Gastrocnemius medialis (tissue), 4 donors: Measurements from ENCODE around the gene EHD4. TPM values are rescaled to one million over a fixed set of nuclear protein-coding genes. Genes with fewer than 3 reads are reported as not detected.

Experiments used
- ATAC-seq, 2 donors: fragments of 150-250 bp; one replicate each; pipeline ENCODE4 v1.9.1; 2016
- DNase-seq, 2 donors: peaks; one replicate each; pipeline ENCODE4 v3.0.0-alpha.2; 2019
- H3K27ac ChIP-seq, 4 donors: fragments of 200-600 bp; sonication (generic); 1 replicate in 1 of 4; 2 replicates in 3 of 4; pipeline ENCODE4 v1.5.1; 2016 to 2018; ENCODE audit warnings: mild to moderate bottlenecking in 2 of 4, moderate library complexity in 1 of 4
- H3K27me3 ChIP-seq, 3 donors: fragments of 200-600 bp; sonication (generic) in 2 of 3; 1 replicate in 1 of 3; 2 replicates in 2 of 3; pipeline versions ENCODE4 v1.5.1 to v1.6.0; 2016 to 2019; ENCODE audit warnings: mild to moderate bottlenecking in 1 of 3, moderate library complexity in 1 of 3
- H3K36me3 ChIP-seq, 2 donors: fragments of 200-600 bp; sonication (generic) in 1 of 2; one replicate each; pipeline ENCODE4 v1.5.1; 2017 to 2018
- H3K4me1 ChIP-seq, 2 donors: fragments of 200-600 bp; sonication (generic) in 1 of 2; one replicate each; pipeline ENCODE4 v1.5.1; 2016 to 2017; ENCODE audit warnings: mild to moderate bottlenecking in 2 of 2
- H3K4me3 ChIP-seq, 4 donors: fragments of 200-600 bp; sonication (generic) in 3 of 4; 1 replicate in 1 of 4; 2 replicates in 3 of 4; pipeline ENCODE4 v1.5.1; 2016 to 2019; ENCODE audit warnings: mild to moderate bottlenecking in 2 of 4
- H3K9me3 ChIP-seq, 3 donors: fragments of 200-600 bp; sonication (generic) in 2 of 3; 1 replicate in 1 of 3; 2 replicates in 2 of 3; pipeline ENCODE4 v1.5.1; 2016 to 2019
- POLR2A ChIP-seq, 2 donors: fragments of 450-650 bp; IDR thresholded peaks; one replicate each; pipeline ENCODE4 v1.6.1; 2017; ENCODE audit warnings: antibody characterized with exemption in 2 of 2, mild to moderate bottlenecking in 2 of 2, moderate library complexity in 2 of 2
- in situ Hi-C, 4 donors: fragments of 200-750 bp; cut with MboI; loops; one replicate each; pipeline versions ENCODE4 v1.15.0 to v1.8.0; 2017; ENCODE audit warnings: low sequenced_read_pairs in 4 of 4
- intact Hi-C: fragments of 100-400 bp; cut with DNase I; formaldehyde crosslinking; loops from one replicate; pipeline ENCODE4 v1.15.1; 2023; ENCODE audit warnings: low total_unique reads
- total RNA-seq, 4 donors: library from RNA; depleted of rRNA; stranded (reverse); fragments of >200 nt; gene quantifications; one replicate each; pipeline versions ENCODE4 v1.1.0 to v1.2.3, GENCODE V29; 2016
- TF ChIP-seq, protein P1 (sequence below), 5 experiments: fragments of 450-650 bp in 3 of 5; fragments of 200-600 bp in 2 of 5; sonication (generic) in 2 of 5; IDR thresholded peaks in 4 of 5; conservative IDR thresholded peaks in 1 of 5; 1 replicate in 4 of 5; 2 replicates in 1 of 5; pipeline ENCODE4 v1.5.1; 2016 to 2019; ENCODE audit warnings: antibody characterized with exemption in 5 of 5, mild to moderate bottlenecking in 3 of 5, moderate library complexity in 3 of 5

EHD4 gene
- total RNA-seq, 4 donors from 2014 or later: 3.8 to 7.1 (median 4.3) TPM

DNA sequence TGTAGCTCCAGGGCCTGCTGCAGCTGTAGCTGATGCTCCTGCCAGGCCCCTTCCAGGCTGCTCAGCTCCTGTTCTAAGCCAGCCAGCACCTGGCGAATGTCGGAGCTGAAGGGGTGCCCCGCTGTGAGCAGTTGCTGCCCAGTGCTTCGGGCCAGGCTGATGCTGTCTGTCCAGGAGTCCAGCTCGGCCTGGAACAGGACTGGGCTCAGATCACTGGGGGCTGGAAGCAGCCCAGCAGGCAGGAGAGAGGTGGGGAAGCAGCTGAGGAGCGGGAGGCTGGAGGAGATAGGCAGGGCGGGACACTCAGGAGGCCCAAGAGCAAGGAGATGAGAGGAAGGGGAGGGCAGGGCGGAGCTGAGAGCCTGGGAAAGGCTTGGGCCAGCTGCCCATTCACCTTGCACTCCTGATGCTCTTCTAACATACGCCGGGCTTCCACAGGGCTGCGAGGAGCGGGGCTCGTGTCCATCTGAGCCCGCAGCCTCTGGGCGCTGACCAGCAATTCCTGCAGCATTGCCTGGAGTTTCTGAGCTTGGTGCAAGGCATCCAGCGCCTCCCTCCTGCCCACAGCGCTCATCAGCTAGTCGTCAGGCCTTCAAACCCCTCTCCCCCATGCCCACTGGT, 110.5 kb downstream of the EHD4 start:
- intact Hi-C loops: no loop called here
- Histone ChIP-seq H3K4me3 (no peak overlapping the region), H3K4me1 (no peaks in the 10 kb centered on the region), H3K27ac (no peak overlapping the region), H3K9me3 (no peaks in the 10 kb centered on the region), H3K36me3 (no peaks in the 10 kb centered on the region), H3K27me3 (no peaks in the 10 kb centered on the region)
- in situ Hi-C loops: no loop called here
- TF ChIP-seq, protein P1, sequence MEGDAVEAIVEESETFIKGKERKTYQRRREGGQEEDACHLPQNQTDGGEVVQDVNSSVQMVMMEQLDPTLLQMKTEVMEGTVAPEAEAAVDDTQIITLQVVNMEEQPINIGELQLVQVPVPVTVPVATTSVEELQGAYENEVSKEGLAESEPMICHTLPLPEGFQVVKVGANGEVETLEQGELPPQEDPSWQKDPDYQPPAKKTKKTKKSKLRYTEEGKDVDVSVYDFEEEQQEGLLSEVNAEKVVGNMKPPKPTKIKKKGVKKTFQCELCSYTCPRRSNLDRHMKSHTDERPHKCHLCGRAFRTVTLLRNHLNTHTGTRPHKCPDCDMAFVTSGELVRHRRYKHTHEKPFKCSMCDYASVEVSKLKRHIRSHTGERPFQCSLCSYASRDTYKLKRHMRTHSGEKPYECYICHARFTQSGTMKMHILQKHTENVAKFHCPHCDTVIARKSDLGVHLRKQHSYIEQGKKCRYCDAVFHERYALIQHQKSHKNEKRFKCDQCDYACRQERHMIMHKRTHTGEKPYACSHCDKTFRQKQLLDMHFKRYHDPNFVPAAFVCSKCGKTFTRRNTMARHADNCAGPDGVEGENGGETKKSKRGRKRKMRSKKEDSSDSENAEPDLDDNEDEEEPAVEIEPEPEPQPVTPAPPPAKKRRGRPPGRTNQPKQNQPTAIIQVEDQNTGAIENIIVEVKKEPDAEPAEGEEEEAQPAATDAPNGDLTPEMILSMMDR (IDR thresholded peaks at IDR 0.05 in 4 of 5, conservative IDR thresholded peaks at IDR 0.05 in 1 of 5): no peak
- no peak for TF ChIP-seq POLR2A (IDR thresholded peaks at IDR 0.05)
- ATAC-seq: no peak
- no peak for DNase-seq

DNA sequence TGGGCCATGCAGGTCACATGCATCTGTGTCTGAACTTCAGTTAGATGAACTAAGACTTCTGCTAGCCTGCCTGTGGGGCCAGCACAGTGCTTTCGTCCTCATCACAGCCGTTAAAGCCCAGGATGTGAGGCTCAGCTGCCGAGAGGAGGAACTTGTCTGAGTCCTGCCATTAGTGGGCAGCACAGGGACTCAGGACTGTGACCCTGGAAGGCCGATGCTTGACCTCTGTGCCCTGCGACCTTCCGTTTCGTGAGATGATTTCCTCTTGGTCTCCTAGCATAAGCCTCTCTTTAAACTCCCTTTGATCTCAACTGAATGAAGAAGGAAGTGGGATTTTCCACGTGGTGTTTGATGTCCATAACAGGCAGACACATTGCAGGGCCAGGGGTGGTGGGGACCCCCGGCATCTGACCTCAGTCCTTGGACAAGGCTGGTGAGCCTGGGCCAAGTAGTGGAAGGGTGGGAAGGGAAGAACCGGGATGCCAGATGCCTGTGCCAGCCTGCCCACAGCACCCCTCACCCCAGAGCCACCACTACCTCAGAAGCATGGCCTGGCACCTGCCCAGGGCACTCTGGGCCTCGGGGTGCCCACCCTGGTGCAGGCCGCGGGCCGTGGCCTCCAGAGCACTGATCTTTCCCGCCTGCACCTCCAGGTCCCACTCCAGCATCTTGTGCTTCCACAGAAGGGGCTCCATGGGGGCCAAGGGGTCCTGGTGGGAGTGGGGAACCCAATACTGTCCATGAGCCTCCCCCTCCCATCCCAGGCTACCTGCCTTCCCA, 112.1 kb downstream of the EHD4 start:
- DNase-seq (no peak), ATAC-seq (no peak)
- H3K4me1 ChIP-seq: no peaks in the 10 kb centered on the region
- H3K27ac ChIP-seq: no peak overlapping the region
- H3K4me3 ChIP-seq: no peak overlapping the region
- intact Hi-C loops (no loop called here), in situ Hi-C loops (no loop called here)
- H3K36me3 ChIP-seq: no peaks in the 10 kb centered on the region
- TF ChIP-seq, protein P1 (IDR thresholded peaks at IDR 0.05 in 4 of 5, conservative IDR thresholded peaks at IDR 0.05 in 1 of 5): no peak
- no peak for TF ChIP-seq POLR2A (IDR thresholded peaks at IDR 0.05)
- peaks cover 0 to 6% (median 0%) of the 10 kb centered on the region in 3 donors for H3K27me3 ChIP-seq
- H3K9me3 ChIP-seq: no peaks in the 10 kb centered on the region

DNA sequence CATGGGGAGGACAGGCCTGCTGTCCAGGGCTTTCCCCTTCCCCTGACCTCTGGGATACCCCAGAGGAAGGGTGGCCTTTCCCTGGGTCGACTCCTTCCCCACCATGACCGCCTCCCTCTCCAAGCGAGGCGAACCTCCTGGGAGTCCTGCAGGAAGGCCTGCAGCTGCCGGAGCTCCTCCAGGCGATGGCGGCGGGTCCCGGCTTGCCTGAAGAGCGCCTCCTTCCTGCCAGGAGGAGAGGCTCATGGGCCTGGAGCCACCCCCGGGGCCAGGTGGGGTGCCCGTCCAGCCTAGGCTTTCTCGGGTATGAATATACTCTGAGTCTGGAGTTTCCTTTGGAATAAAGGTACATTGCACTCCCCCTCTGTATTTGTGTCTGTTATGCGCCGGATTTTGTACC, 113.6 kb downstream of the EHD4 start:
- intact Hi-C loops: no loop called here
- no peak for DNase-seq
- Histone ChIP-seq H3K27me3 (peaks cover 2 to 8% (median 3%) of the 10 kb centered on the region in 3 donors), H3K9me3 (no peaks in the 10 kb centered on the region), H3K27ac (no peak overlapping the region), H3K36me3 (no peaks in the 10 kb centered on the region), H3K4me3 (no peak overlapping the region), H3K4me1 (no peaks in the 10 kb centered on the region)
- in situ Hi-C loops: no loop called here
- ATAC-seq: no peak
- TF ChIP-seq, protein P1 (IDR thresholded peaks at IDR 0.05 in 4 of 5, conservative IDR thresholded peaks at IDR 0.05 in 1 of 5): no peak
- TF ChIP-seq POLR2A (IDR thresholded peaks at IDR 0.05): no peak

DNA sequence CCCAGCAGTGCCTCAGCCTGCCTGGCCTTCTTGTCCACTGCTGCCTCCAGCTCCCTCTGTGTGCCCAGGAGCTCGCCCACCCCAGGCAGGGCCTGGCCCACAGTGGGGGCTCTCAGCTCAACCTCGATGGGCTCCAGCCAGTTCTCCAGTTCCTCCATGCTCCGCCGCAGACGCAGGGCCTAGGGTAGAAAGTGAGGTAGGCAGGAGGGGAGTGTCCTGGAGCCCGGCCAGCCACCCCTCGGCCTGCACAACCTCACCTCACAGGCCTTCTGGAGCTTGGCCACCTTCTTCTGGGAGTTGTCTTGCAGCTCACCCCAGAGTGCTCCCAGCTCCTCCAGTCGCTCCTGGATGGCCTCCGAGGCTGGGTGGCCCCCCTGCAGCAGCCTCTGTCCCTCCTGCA, 115.0 kb downstream of the EHD4 start:
- H3K4me3 ChIP-seq: no peak overlapping the region
- TF ChIP-seq POLR2A (IDR thresholded peaks at IDR 0.05): no peak
- TF ChIP-seq, protein P1 (IDR thresholded peaks at IDR 0.05 in 4 of 5, conservative IDR thresholded peaks at IDR 0.05 in 1 of 5): no peak
- no peaks in the 10 kb centered on the region for H3K4me1 ChIP-seq
- ATAC-seq (no peak), DNase-seq (no peak)
- intact Hi-C loops: no loop called here
- no peaks in the 10 kb centered on the region for H3K36me3 ChIP-seq
- H3K27ac ChIP-seq: no peak overlapping the region
- peaks cover 3 to 13% (median 10%) of the 10 kb centered on the region in 3 donors for H3K27me3 ChIP-seq
- H3K9me3 ChIP-seq: no peaks in the 10 kb centered on the region
- in situ Hi-C loops: no loop called here
